ENCODE results near the gene OBP2A. TPM values are rescaled to one million over a fixed set of nuclear protein-coding genes. Genes with fewer than 3 reads are reported as not detected.

The OBP2A gene
- total and polyA plus RNA-seq, 2 donors (not counting 1 experiment from before 2014, with no cell fraction given) = not detected

GRCh38 chr9:135555910-135556309, 10.0 kb downstream of the OBP2A start:
- no peak for TF ChIP-seq EZH2 (IDR thresholded peaks at IDR 0.05; ENCODE audit: low read length, missing control alignments)
- TF ChIP-seq CTCF (conservative IDR thresholded peaks at IDR 0.05 in 1 of 2, IDR thresholded peaks at IDR 0.05 in 1 of 2; ENCODE audit: low read depth in 1 of 2, low read length in 2 of 2) = no peak
- H3K9me3 ChIP-seq (ENCODE audit: control insufficient read depth, insufficient read depth, low read depth, low read length) = no peaks in the 10 kb centered on the region
- H2AFZ ChIP-seq (ENCODE audit: low read length) = no peak overlapping the region
- H3K36me3 ChIP-seq (ENCODE audit: control insufficient read depth, insufficient read depth, low read length) = no peaks in the 10 kb centered on the region
- H3K79me2 ChIP-seq (ENCODE audit: control insufficient read depth, insufficient read depth, low read length) = no peaks in the 10 kb centered on the region
- no peaks in the 10 kb centered on the region for H3K27me3 ChIP-seq (ENCODE audit: control insufficient read depth, insufficient read depth, low read length)
- H3K27ac ChIP-seq (ENCODE audit: insufficient read depth, low read length) = no peak overlapping the region
- no peaks in the 10 kb centered on the region for H4K20me1 ChIP-seq (ENCODE audit: control insufficient read depth, extremely low read depth, insufficient read depth, low read length)
- H3K4me1 ChIP-seq (ENCODE audit: control insufficient read depth, extremely low read depth, insufficient read depth, low read length) = no peaks in the 10 kb centered on the region
- no peak overlapping the region for H3K9ac ChIP-seq (ENCODE audit: insufficient read depth, low read length)
- no peak for DNase-seq (ENCODE audit: low read depth in 2 of 2)
- no peak overlapping the region for H3K4me3 ChIP-seq (replicated peaks in 1 of 4; ENCODE audit: control extremely low read depth in 1 of 4, insufficient read depth in 1 of 4, low read depth in 3 of 4, low read length in 4 of 4)
- H3K4me2 ChIP-seq (ENCODE audit: extremely low read depth, insufficient read depth, low read length) = no peak overlapping the region

DNA sequence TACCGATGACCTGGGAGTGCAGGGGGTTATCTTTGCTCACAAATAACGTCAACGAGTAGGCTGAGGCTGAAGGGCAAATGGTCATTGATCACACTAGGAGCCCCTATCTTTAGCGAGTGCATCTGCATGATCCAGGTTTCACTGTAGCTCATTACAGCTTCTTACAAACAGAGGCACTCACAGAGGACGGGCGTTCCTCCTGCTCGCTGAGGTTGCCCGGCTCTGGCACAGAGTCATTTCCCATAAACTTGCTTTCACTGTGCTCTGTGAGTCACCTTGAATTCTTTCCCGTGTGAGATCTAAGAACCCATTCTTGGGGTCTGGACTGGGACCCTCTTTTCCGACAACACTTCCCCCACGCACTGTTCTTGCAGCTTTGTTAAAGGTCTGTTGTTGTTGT, 13.7 kb downstream of the OBP2A start:
- no peaks in the 10 kb centered on the region for H3K9me3 ChIP-seq (ENCODE audit: control insufficient read depth, insufficient read depth, low read depth, low read length)
- H3K4me2 ChIP-seq (ENCODE audit: extremely low read depth, insufficient read depth, low read length) = no peak overlapping the region
- no peak overlapping the region for H3K9ac ChIP-seq (ENCODE audit: insufficient read depth, low read length)
- DNase-seq (ENCODE audit: low read depth in 2 of 2) = no peak
- no peaks in the 10 kb centered on the region for H3K79me2 ChIP-seq (ENCODE audit: control insufficient read depth, insufficient read depth, low read length)
- H2AFZ ChIP-seq (ENCODE audit: low read length) = no peak overlapping the region
- H3K4me3 ChIP-seq (replicated peaks in 1 of 4; ENCODE audit: control extremely low read depth in 1 of 4, insufficient read depth in 1 of 4, low read depth in 3 of 4, low read length in 4 of 4) = no peak overlapping the region
- TF ChIP-seq CTCF (conservative IDR thresholded peaks at IDR 0.05 in 1 of 2, IDR thresholded peaks at IDR 0.05 in 1 of 2; ENCODE audit: low read depth in 1 of 2, low read length in 2 of 2) (no peak), EZH2 (IDR thresholded peaks at IDR 0.05; ENCODE audit: low read length, missing control alignments) (no peak)
- no peak overlapping the region for H3K27ac ChIP-seq (ENCODE audit: insufficient read depth, low read length)
- no peaks in the 10 kb centered on the region for H3K27me3 ChIP-seq (ENCODE audit: control insufficient read depth, insufficient read depth, low read length)
- H4K20me1 ChIP-seq (ENCODE audit: control insufficient read depth, extremely low read depth, insufficient read depth, low read length) = no peaks in the 10 kb centered on the region
- H3K4me1 ChIP-seq (ENCODE audit: control insufficient read depth, extremely low read depth, insufficient read depth, low read length) = no peaks in the 10 kb centered on the region
- no peaks in the 10 kb centered on the region for H3K36me3 ChIP-seq (ENCODE audit: control insufficient read depth, insufficient read depth, low read length)

GRCh38 chr9:135561391-135562234, 15.7 kb downstream of the OBP2A start, which contains the start of gene PAEP:
PAEP (plus strand) TSS chr9:135561756.
- Histone ChIP-seq H4K20me1 (ENCODE audit: control insufficient read depth, extremely low read depth, insufficient read depth, low read length) (no peaks in the 10 kb centered on the region), H3K4me2 (ENCODE audit: extremely low read depth, insufficient read depth, low read length) (no peak within 1 kb of the TSS)

More at GRCh38 chr9:135561391-135562234, 15.7 kb downstream of the OBP2A start, which contains the start of gene PAEP:
- Histone ChIP-seq H3K27ac (ENCODE audit: insufficient read depth, low read length) (no peak within 1 kb of the TSS), H3K36me3 (ENCODE audit: control insufficient read depth, insufficient read depth, low read length) (no peaks in the 10 kb centered on the region), H2AFZ (ENCODE audit: low read length) (no peak within 1 kb of the TSS), H3K79me2 (ENCODE audit: control insufficient read depth, insufficient read depth, low read length) (no peaks in the 10 kb centered on the region), H3K9ac (ENCODE audit: insufficient read depth, low read length) (no peak within 1 kb of the TSS), H3K9me3 (ENCODE audit: control insufficient read depth, insufficient read depth, low read depth, low read length) (no peaks in the 10 kb centered on the region), H3K4me1 (ENCODE audit: control insufficient read depth, extremely low read depth, insufficient read depth, low read length) (no peaks in the 10 kb centered on the region), H3K27me3 (ENCODE audit: control insufficient read depth, insufficient read depth, low read length) (no peaks in the 10 kb centered on the region), H3K4me3 (replicated peaks in 1 of 4; ENCODE audit: control extremely low read depth in 1 of 4, insufficient read depth in 1 of 4, low read depth in 3 of 4, low read length in 4 of 4) (no peak within 1 kb of the TSS)
- no peak for DNase-seq (ENCODE audit: low read depth in 2 of 2)
- TF ChIP-seq EZH2 (IDR thresholded peaks at IDR 0.05; ENCODE audit: low read length, missing control alignments) (no peak), CTCF (conservative IDR thresholded peaks at IDR 0.05 in 1 of 2, IDR thresholded peaks at IDR 0.05 in 1 of 2; ENCODE audit: low read depth in 1 of 2, low read length in 2 of 2) (no peak)

Data from fibroblast of lung (primary cell).